Activated naive CD4-positive, alpha-beta T cell treated with anti-CD3 and anti-CD28 coated beads, Interleukin-2, amount 10 ng/mL, durations not matched to agents 7 days and 5 days (primary cell): ENCODE data around the gene AKT1S1.

Source experiments
- CTCF ChIA-PET: fragments of 350-600 bp; sonication (Branson Sonifier 250); formaldehyde crosslinking; loops from one replicate; lab custom pipeline; 2021; ENCODE audit warnings: antibody characterized with exemption; lab: Charles Lee
- DNase-seq: peaks from one replicate; pipeline ENCODE4 v3.0.0-alpha.2; 2020
- H3K27ac Mint-ChIP-seq: one replicate; pipeline ENCODE4 v1.8.0; 2021; ENCODE audit warnings: mild to moderate bottlenecking, moderate library complexity, mixed read lengths
- H3K27me3 Mint-ChIP-seq: one replicate; pipeline ENCODE4 v1.8.0; 2021; ENCODE audit warnings: mild to moderate bottlenecking, mixed read lengths
- H3K36me3 Mint-ChIP-seq: one replicate; pipeline ENCODE4 v1.8.0; 2021; ENCODE audit warnings: mixed read lengths
- H3K4me1 Mint-ChIP-seq: one replicate; pipeline ENCODE4 v1.8.0; 2021; ENCODE audit warnings: mixed read lengths
- H3K4me3 Mint-ChIP-seq: one replicate; pipeline ENCODE4 v1.8.0; 2021; ENCODE audit warnings: mild to moderate bottlenecking, moderate library complexity, mixed read lengths
- H3K9me3 Mint-ChIP-seq: one replicate; pipeline ENCODE4 v1.8.0; 2021; ENCODE audit warnings: mixed read lengths

Gene AKT1S1

GRCh38 chr19:49839713-49840112, 37.4 kb downstream of the AKT1S1 start:
- Mint-ChIP-seq H3K27me3 (no peaks in the 10 kb centered on the region), H3K9me3 (no peaks in the 10 kb centered on the region), H3K4me3 (no peak overlapping the region), H3K4me1 (no peaks in the 10 kb centered on the region), H3K27ac (no peak overlapping the region), H3K36me3 (peaks cover 31% of the 10 kb centered on the region)
- no peak for DNase-seq
- CTCF ChIA-PET: no interaction called here

GRCh38 chr19:49838885-49839588, 38.1 kb downstream of the AKT1S1 start:
- no peak for DNase-seq
- H3K4me1 Mint-ChIP-seq: no peaks in the 10 kb centered on the region
- H3K9me3 Mint-ChIP-seq: no peaks in the 10 kb centered on the region
- no peaks in the 10 kb centered on the region for H3K27me3 Mint-ChIP-seq
- CTCF ChIA-PET: no interaction called here
- H3K27ac Mint-ChIP-seq: no peak overlapping the region
- H3K4me3 Mint-ChIP-seq: no peak overlapping the region
- peaks cover 33% of the 10 kb centered on the region for H3K36me3 Mint-ChIP-seq

GRCh38 chr19:49837425-49837824, 39.7 kb downstream of the AKT1S1 start:
- CTCF ChIA-PET: no interaction called here
- H3K27me3 Mint-ChIP-seq: no peaks in the 10 kb centered on the region
- no peak overlapping the region for H3K27ac Mint-ChIP-seq
- H3K9me3 Mint-ChIP-seq: no peaks in the 10 kb centered on the region
- peaks cover 6% of the 10 kb centered on the region for H3K4me1 Mint-ChIP-seq
- H3K4me3 Mint-ChIP-seq: no peak overlapping the region
- peaks cover 41% of the 10 kb centered on the region for H3K36me3 Mint-ChIP-seq
- DNase-seq: no peak

GRCh38 chr19:49837009-49837310, 40.2 kb downstream of the AKT1S1 start:
- no peaks in the 10 kb centered on the region for H3K27me3 Mint-ChIP-seq
- H3K27ac Mint-ChIP-seq: no peak overlapping the region
- CTCF ChIA-PET: no interaction called here
- no peak overlapping the region for H3K4me3 Mint-ChIP-seq
- H3K9me3 Mint-ChIP-seq: no peaks in the 10 kb centered on the region
- H3K36me3 Mint-ChIP-seq: peaks cover 44% of the 10 kb centered on the region
- peaks cover 11% of the 10 kb centered on the region for H3K4me1 Mint-ChIP-seq
- no peak for DNase-seq

- Mint-ChIP-seq H3K4me1 (peaks cover 16% of the 10 kb centered on the region), H3K27me3 (no peaks in the 10 kb centered on the region), H3K36me3 (peaks cover 47% of the 10 kb centered on the region), H3K4me3 (no peak overlapping the region), H3K9me3 (no peaks in the 10 kb centered on the region), H3K27ac (no peak overlapping the region)
- CTCF ChIA-PET: no interaction called here
- no peak for DNase-seq
Measured at GRCh38 chr19:49836176-49837008, 40.8 kb downstream of the AKT1S1 start.

GRCh38 chr19:49835562-49835961, 41.6 kb downstream of the AKT1S1 start:
- peaks cover 45% of the 10 kb centered on the region for H3K36me3 Mint-ChIP-seq
- no peak for DNase-seq
- no peaks in the 10 kb centered on the region for H3K27me3 Mint-ChIP-seq
- peaks cover 16% of the 10 kb centered on the region for H3K4me1 Mint-ChIP-seq
- CTCF ChIA-PET: no interaction called here
- no peaks in the 10 kb centered on the region for H3K9me3 Mint-ChIP-seq
- no peak overlapping the region for H3K4me3 Mint-ChIP-seq
- H3K27ac Mint-ChIP-seq: no peak overlapping the region

GRCh38 chr19:49833599-49833998, 43.6 kb downstream of the AKT1S1 start:
- peaks cover 16% of the 10 kb centered on the region for H3K4me1 Mint-ChIP-seq
- H3K27me3 Mint-ChIP-seq: no peaks in the 10 kb centered on the region
- CTCF ChIA-PET: no interaction called here
- no peak overlapping the region for H3K4me3 Mint-ChIP-seq
- H3K27ac Mint-ChIP-seq: no peak overlapping the region
- DNase-seq: no peak
- no peaks in the 10 kb centered on the region for H3K9me3 Mint-ChIP-seq
- peaks cover 34% of the 10 kb centered on the region for H3K36me3 Mint-ChIP-seq

GRCh38 chr19:49832556-49832955, 44.6 kb downstream of the AKT1S1 start:
- peak overlapping the region; percentile 80 for H3K27ac Mint-ChIP-seq
- CTCF ChIA-PET: no interaction called here
- H3K9me3 Mint-ChIP-seq: no peaks in the 10 kb centered on the region

GRCh38 chr19:49831592-49831991, 45.6 kb downstream of the AKT1S1 start:
- CTCF ChIA-PET: no interaction called here
- Mint-ChIP-seq H3K27me3 (no peaks in the 10 kb centered on the region), H3K27ac (peak overlapping the region; percentile 62), H3K4me1 (peaks cover 16% of the 10 kb centered on the region), H3K4me3 (no peak overlapping the region), H3K9me3 (no peaks in the 10 kb centered on the region), H3K36me3 (peaks cover 23% of the 10 kb centered on the region)
- DNase-seq: no peak

More at GRCh38 chr19:49832556-49832955, 44.6 kb downstream of the AKT1S1 start:
- Mint-ChIP-seq H3K4me3 (no peak overlapping the region), H3K36me3 (peaks cover 29% of the 10 kb centered on the region), H3K4me1 (peaks cover 16% of the 10 kb centered on the region), H3K27me3 (no peaks in the 10 kb centered on the region)
- DNase-seq: no peak

- no peak overlapping the region for H3K27ac Mint-ChIP-seq
- CTCF ChIA-PET: interaction anchor here (0.6 kb wide), 1 partner anchor 262 kb away, joined by 3 read pairs; no protein-coding TSS in a partner anchor
- peaks cover 16% of the 10 kb centered on the region for H3K4me1 Mint-ChIP-seq
- no peaks in the 10 kb centered on the region for H3K9me3 Mint-ChIP-seq
- H3K36me3 Mint-ChIP-seq: peaks cover 23% of the 10 kb centered on the region
- no peak overlapping the region for H3K4me3 Mint-ChIP-seq
- no peak for DNase-seq
- H3K27me3 Mint-ChIP-seq: no peaks in the 10 kb centered on the region
Measured at GRCh38 chr19:49830766-49831165, 46.4 kb downstream of the AKT1S1 start.

GRCh38 chr19:49829721-49830120, 47.4 kb downstream of the AKT1S1 start:
- H3K36me3 Mint-ChIP-seq: peaks cover 18% of the 10 kb centered on the region
- CTCF ChIA-PET: no interaction called here
- no peak overlapping the region for H3K4me3 Mint-ChIP-seq
- no peaks in the 10 kb centered on the region for H3K9me3 Mint-ChIP-seq
- peaks cover 16% of the 10 kb centered on the region for H3K4me1 Mint-ChIP-seq
- no peaks in the 10 kb centered on the region for H3K27me3 Mint-ChIP-seq
- no peak for DNase-seq
- no peak overlapping the region for H3K27ac Mint-ChIP-seq

GRCh38 chr19:49829200-49829599, 48.0 kb downstream of the AKT1S1 start:
- CTCF ChIA-PET: no interaction called here
- Mint-ChIP-seq H3K27me3 (no peaks in the 10 kb centered on the region), H3K9me3 (no peaks in the 10 kb centered on the region), H3K36me3 (peaks cover 16% of the 10 kb centered on the region), H3K27ac (no peak overlapping the region), H3K4me1 (peaks cover 16% of the 10 kb centered on the region), H3K4me3 (no peak overlapping the region)
- no peak for DNase-seq

- H3K36me3 Mint-ChIP-seq: peaks cover 13% of the 10 kb centered on the region
- no peak for DNase-seq
- no peak overlapping the region for H3K4me3 Mint-ChIP-seq
- no peak overlapping the region for H3K27ac Mint-ChIP-seq
- no peaks in the 10 kb centered on the region for H3K27me3 Mint-ChIP-seq
- H3K4me1 Mint-ChIP-seq: peaks cover 5% of the 10 kb centered on the region
- CTCF ChIA-PET: no interaction called here
- no peaks in the 10 kb centered on the region for H3K9me3 Mint-ChIP-seq
Measured at GRCh38 chr19:49827034-49827433, 50.1 kb downstream of the AKT1S1 start.

GRCh38 chr19:49824662-49825061, 52.5 kb downstream of the AKT1S1 start:
- H3K9me3 Mint-ChIP-seq: no peaks in the 10 kb centered on the region
- H3K27ac Mint-ChIP-seq: no peak overlapping the region
- no peak overlapping the region for H3K4me3 Mint-ChIP-seq
- H3K27me3 Mint-ChIP-seq: no peaks in the 10 kb centered on the region
- H3K4me1 Mint-ChIP-seq: peaks cover 4% of the 10 kb centered on the region
- CTCF ChIA-PET: no interaction called here
- DNase-seq: no peak
- peaks cover 17% of the 10 kb centered on the region for H3K36me3 Mint-ChIP-seq

- H3K4me1 Mint-ChIP-seq: peaks cover 12% of the 10 kb centered on the region
- H3K4me3 Mint-ChIP-seq: no peak overlapping the region
- H3K36me3 Mint-ChIP-seq: peaks cover 19% of the 10 kb centered on the region
- H3K9me3 Mint-ChIP-seq: no peaks in the 10 kb centered on the region
- CTCF ChIA-PET: no interaction called here
- DNase-seq: no peak
- no peaks in the 10 kb centered on the region for H3K27me3 Mint-ChIP-seq
- no peak overlapping the region for H3K27ac Mint-ChIP-seq
Measured at GRCh38 chr19:49823472-49823871, 53.7 kb downstream of the AKT1S1 start.
